GM21447 (cell line): Measurements from ENCODE around the gene PDE4A.

ENCODE experiments used
- ATAC-seq: cut with Tn5 transposase; IDR thresholded peaks from one replicate; pipeline ENCODE4 v1.9.1; 2021; ENCODE audit not compliant: unreplicated experiment

PDE4A gene

DNA sequence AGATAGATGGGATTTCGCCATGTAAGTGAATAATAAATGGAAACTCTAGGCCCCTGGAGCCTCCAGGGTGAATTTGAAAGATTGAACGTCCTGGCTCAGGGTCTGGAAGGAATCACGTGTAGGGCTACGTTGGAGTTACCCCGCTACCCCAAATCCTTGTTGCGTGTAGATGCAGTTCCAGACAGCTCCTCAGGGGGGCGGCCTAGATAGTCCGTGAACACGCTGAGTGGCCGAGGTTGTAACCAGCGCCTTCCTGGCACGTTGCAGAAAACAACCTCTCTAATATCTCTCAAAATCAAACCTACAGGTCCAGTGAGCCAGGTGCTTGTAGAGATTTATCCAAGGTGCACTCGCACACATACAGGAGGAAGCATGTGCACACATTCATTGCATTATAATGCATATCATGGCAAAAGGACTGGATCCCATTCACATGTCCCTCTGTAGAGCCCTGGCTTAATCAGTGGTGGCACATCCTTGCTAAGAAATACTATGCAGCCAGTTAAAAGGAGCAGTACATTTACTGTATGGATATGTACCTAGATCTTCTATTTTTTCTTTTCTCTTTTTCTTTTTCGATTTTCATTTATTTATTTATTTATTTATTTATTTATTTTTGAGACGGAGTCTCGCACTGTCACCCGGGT is 85.4 kb downstream of the PDE4A start:
- no peak for ATAC-seq

DNA sequence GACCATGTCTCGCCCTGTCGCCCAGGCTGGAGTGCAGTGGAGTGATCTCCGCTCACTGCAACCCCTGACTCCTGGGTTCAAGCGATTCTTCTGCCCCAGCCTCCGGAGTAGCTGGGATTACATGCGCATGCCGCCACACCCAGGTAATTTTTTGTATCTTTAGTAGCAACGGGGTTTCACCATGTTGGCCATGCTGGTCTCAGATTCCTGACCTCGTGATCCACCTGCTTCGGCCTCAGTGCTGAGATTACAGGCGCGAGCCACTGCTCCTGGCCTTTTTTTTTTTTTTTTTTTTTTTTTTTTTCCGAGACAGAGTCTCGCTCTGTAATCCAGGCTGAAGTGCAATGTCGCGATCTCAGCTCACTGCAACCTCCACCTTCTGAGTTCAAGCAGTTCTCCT is 87.7 kb downstream of the PDE4A start:
- ATAC-seq: no peak

DNA sequence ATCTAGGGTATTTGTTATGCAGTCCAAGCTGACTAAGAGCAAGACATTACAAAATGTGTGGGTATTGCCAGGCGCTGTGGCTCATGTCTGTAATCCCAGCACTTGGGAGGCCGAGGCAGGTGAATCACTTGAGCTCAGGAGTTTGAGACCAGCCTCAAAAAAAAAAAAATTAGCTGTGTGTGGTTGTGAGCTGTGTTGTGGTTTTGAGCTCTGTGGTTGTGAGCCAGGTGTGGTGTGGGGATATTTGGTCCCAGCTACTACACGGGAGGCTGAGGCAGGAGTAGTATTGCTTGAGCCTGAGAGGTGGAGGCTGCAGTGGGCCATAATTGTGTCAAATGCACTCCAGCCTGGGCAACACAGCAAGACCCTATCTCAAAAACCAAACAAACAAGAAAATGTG is 88.4 kb downstream of the PDE4A start:
- no peak for ATAC-seq

DNA sequence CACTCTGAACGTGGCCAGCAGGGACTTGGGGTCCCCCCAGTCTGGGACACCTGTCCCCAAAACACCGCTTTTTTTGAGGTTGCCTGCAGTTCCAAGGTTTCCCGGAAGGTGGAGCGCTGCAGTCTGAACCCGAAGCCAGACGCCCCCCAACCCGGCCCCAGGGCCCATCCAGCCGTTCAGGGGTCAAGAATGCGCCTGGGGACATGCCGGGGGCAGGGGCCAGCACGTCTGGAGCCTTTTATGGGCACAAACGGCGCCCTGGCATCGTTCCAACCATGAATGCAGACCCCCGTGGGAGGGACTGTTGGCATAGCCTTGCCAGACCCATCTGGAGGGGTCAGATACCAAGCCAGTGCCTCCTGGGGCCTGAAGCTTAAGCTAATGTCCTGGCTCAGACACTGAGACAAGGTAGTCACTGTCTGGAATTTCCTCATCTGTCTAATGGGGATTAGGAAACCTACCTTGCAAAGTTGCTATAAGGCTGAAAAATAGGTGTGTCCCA is 90.0 kb downstream of the PDE4A start:
- ATAC-seq: no peak

DNA sequence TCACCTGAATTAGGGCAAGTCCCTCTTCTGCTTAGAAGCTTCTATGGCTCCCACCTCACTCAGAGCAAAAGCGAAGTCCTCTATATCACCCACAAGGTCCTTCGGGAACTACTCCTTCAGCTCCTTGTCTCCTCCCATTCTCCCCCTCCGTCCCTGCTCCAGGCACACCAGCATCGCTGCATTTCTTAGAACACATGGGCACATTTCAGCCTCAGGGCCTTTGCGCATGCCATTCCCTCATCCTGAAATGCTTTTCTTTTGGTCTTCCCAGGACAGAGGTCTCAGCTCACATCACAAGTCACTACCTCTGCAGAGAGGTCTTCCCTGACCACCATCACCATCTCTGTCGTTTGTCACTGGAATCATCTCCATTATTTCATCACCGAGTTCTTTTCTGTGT is 92.9 kb downstream of the PDE4A start:
- no peak for ATAC-seq

DNA sequence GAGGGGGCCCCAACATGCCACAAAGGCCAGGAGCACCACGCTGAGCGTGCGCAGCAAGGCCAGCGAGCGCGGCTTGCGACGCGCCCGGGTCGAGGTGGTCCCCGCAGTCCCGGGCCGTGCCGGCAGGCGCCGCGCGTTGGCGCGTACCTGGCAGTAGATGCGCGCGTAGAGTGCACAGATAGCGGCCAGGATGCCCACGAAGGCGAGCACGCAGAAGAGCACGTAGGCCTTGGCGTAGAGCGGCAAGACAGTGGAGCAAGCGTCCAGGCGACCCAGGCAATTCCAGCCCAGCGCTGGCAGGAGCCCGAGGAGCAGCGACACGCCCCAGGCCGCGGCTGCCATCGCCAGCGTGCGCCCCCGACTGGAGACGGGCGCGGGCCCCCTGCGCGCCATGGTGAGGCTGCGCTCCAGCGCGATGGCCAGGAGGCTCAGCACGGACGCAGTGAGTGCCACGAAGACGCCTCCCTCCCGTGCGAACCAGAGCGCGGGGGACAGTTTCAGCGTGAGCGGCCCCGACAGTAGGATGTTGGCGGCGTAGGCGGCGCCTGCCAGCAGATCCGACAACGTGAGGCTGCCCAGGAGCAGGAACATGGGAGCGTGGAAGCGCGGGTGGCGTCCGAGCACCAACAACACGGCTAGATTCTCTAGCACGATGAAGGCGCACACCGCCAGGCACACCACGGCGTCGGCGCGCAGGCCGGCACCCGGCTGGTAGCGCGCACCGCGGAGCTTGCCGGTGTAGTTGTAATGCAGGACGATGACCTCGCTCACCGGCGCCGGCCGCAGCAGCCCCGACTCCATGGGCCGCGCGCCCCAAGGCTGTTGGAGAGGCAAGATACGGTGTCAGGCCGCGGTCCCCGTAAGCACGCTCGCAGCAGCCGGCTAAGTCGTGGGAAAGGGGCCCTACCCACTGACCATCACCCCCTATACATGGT is 94.1 kb downstream of the PDE4A start:
- ATAC-seq: no peak

DNA sequence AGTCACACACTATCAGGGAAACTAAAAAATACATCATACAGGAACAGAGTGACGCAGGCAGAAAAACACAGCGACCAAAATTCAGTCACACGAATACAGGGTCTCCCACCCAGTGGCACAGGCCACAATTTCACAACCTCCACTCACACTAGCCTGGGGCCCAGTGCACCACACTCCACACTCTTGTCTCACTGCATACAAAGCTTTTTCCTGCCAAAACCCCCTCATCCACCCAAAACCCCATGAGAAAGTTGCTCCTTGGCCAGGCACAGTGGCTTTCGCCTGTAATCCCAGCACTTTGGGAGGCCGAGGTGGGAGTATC is 95.7 kb downstream of the PDE4A start:
- ATAC-seq: no peak

DNA sequence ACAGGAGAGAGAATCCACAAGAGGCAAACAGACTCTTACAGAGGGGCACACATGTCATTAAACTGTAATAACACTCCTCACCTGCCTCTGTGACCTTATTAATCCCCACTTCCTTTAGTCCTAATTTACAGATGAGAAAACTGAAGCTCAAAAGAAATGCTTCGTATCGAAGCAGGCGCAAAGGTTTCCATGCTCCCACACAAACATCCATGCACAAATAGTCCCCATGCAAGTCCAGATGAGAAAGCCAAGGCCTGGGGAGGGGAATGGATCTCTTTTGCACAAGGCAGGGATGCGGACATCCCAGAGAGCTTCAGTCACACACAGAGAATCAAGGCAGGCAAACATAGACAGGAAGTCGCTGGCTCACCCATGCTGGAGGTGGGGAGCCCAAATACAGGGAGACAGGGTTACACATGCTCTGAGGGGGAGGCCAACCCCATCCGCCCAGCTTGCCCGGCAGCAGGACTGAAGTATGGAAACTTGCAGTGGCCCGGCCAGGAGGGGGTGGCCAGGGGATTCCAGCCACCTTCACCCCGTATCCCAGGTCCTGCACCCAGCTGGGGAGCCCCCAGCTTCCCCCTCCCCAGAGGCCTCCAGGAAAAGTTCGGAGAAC is 96.4 kb downstream of the PDE4A start:
- no peak for ATAC-seq

DNA sequence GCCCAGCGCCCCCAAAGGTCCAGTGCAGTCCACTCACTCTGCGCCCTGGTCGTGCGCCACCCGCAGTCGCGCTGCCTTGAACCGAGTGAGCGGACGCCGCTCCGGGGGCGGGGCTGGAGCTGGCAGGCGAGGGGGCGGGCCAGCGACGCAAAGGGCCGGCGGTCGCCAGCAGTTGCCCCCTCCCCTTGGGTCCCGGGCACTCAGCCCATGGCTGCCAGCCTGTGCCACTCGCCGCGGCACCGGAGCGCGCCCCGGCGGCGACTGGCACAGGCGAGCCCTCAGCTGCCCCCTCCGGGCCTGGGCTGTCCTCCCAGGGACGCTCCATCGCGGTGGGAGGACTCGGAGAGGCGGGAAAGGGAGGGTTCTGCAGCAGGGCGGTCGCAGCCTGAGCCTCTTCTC is 97.0 kb downstream of the PDE4A start, which contains the start of gene S1PR5:
S1PR5 (minus strand) TSS at position 87 of the 399 bp plus-strand sequence. CDS start 2,436 bp downstream, outside the sequence.
- no peak for ATAC-seq

DNA sequence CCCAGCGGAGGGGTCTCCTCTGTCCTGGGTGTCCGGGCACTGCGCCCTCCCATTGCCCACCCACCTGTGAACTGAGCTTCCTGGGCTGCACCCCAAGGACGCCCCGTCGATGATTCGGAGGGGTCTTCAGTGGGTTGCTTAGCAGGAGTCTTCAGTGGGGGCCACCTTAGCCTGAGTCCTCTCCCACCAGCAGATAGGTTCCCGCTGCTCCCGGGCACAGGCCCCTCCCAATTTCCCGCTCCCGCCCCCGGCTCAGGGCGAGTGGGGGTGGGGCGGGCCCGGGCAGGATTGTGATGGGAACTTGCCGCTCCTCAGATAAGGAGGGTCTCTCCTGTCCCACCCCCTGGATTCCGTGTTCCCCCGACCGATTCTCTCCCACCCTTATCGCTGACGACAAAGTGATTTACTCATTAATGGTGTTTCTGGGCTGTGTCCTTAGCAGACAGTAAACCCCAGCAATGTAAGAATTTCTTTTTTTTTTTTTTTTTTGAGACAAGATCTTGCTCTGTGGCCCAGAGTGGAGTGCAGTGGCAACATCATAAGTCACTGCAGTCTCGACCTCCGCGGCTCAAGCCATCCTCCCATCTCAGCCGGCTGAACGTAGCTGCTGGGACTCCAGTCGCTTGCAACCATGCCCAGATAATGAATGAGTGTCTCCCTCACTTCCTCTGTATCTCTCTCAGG is 97.6 kb downstream of the PDE4A start:
- ATAC-seq: no peak

DNA sequence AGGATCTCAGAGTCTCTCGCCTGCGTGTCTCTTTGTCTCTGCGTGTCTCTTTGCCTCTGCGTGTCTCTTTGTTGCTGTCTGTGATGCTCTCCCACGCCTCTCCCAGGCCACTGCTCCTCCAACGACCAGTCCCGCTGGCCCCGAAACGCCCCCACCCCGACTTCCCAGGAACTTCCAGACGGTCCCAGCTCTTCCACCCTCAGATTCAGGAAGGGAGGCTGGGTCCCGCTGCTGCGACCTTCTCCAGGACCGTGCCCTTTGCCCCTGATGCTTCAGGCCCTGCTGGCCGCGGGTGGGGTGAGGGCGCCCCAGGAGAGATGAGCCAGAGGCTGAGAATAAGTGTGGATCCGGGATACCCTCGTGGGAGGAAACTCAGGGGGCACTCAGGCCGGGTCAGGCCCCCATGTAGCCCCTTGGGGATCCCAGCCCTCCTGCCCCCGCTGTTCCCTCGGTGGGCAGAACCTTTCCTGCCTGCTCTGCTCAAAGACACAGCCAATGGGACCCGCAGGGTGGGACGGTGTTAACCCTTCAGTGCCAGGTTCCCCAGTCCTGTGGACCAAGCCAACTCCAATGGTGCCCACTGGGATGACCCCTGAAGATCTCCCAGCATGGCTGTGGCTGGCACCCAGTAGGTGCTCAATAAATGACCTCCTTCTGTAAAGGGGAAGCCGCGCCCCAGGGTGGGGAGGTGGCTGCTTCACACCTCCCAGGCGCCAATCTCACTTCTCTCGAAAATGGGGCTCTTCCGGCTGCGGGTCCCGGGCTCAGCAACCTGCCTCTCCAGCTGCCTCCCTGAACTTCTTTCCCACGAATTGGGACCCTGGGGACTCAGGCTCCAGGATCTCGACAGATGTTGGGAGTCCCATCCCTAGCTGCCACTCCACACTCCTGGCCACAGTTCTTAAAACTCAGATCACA is 98.4 kb downstream of the PDE4A start:
- no peak for ATAC-seq
